HepG2 (cell line): ENCODE measurements around the gene CSF3R. TPM values are rescaled to one million over a fixed set of nuclear protein-coding genes. Genes with fewer than 3 reads are reported as not detected.

Source experiments
- ARNT2 ChIP-seq: sonication (generic); formaldehyde crosslinking; IDR thresholded peaks from 2 replicates; pipeline ENCODE4 v1.8.0; 2022; ENCODE audit warnings: mild to moderate bottlenecking, low read depth, missing genetic modification reagents, moderate library complexity
- DPF2 ChIP-seq: sonication (generic); formaldehyde crosslinking; IDR thresholded peaks from 2 replicates; pipeline ENCODE4 v1.4.0; 2020; ENCODE audit warnings: mild to moderate bottlenecking, low read depth, missing genetic modification reagents, borderline replicate concordance
- GLI4 ChIP-seq: sonication (generic); formaldehyde crosslinking; IDR thresholded peaks from 2 replicates; pipeline ENCODE4 v1.5.1; 2020; ENCODE audit warnings: missing genetic modification reagents, mild to moderate bottlenecking, moderate library complexity, borderline replicate concordance
- HMGXB4 ChIP-seq, 2 experiments: sonication (generic) in 1 of 2; formaldehyde crosslinking in 1 of 2; IDR thresholded peaks; 2 replicates each; pipeline versions ENCODE4 v1.4.0 to v1.6.1; 2018 to 2020; ENCODE audit warnings: missing genetic modification reagents in 2 of 2, borderline replicate concordance in 1 of 2, low read depth in 1 of 2, mild to moderate bottlenecking in 1 of 2, missing biosample characterization in 1 of 2
- MED8 ChIP-seq: sonication (generic); formaldehyde crosslinking; IDR thresholded peaks from 2 replicates; pipeline ENCODE4 v1.8.1; 2023; ENCODE audit warnings: mild to moderate bottlenecking, missing genetic modification reagents; ENCODE audit not compliant: insufficient replicate concordance
- MEIS1 ChIP-seq: sonication (generic); formaldehyde crosslinking; IDR thresholded peaks from 2 replicates; pipeline ENCODE4 v1.9.0; 2021; ENCODE audit warnings: mild to moderate bottlenecking, missing genetic modification reagents, moderate library complexity, borderline replicate concordance
- NRL ChIP-seq: sonication (generic); formaldehyde crosslinking; IDR thresholded peaks from 2 replicates; pipeline ENCODE4 v1.5.0; 2020; ENCODE audit warnings: missing genetic modification reagents, mild to moderate bottlenecking, moderate library complexity, borderline replicate concordance
- PHF21A ChIP-seq: sonication (generic); formaldehyde crosslinking; IDR thresholded peaks from 2 replicates; pipeline ENCODE4 v1.5.0; 2020; ENCODE audit warnings: mild to moderate bottlenecking, missing genetic modification reagents
- POLR2A ChIP-seq, 2 experiments: IDR thresholded peaks; 2 replicates each; pipeline ENCODE4 v1.6.1; 2011; ENCODE audit warnings: low read depth in 2 of 2, low read length in 2 of 2, mild to moderate bottlenecking in 1 of 2, moderate library complexity in 1 of 2; ENCODE audit not compliant: insufficient read depth in 1 of 2
- SAFB2 ChIP-seq: sonication (generic); formaldehyde crosslinking; IDR thresholded peaks from 2 replicates; pipeline ENCODE4 v1.5.1; 2020; ENCODE audit warnings: missing genetic modification reagents, low read depth, mild to moderate bottlenecking, borderline replicate concordance
- SIN3B ChIP-seq: fragments of 150-350 bp; IDR thresholded peaks from 2 replicates; pipeline ENCODE4 v1.6.1; 2014; ENCODE audit warnings: low read length
- THAP8 ChIP-seq: sonication (generic); formaldehyde crosslinking; IDR thresholded peaks from 2 replicates; pipeline ENCODE4 v1.5.1; 2020; ENCODE audit warnings: missing genetic modification reagents, mild to moderate bottlenecking, borderline replicate concordance
- ZBTB1 ChIP-seq: sonication (generic); formaldehyde crosslinking; IDR thresholded peaks from 2 replicates; pipeline ENCODE4 v1.4.0; 2020; ENCODE audit warnings: missing genetic modification reagents, borderline replicate concordance
- ZBTB44 ChIP-seq: sonication (generic); formaldehyde crosslinking; IDR thresholded peaks from 2 replicates; pipeline ENCODE4 v1.4.0; 2020; ENCODE audit warnings: missing genetic modification reagents
- ZNF260 ChIP-seq: sonication (generic); formaldehyde crosslinking; IDR thresholded peaks from 2 replicates; pipeline ENCODE4 v1.4.0; 2020; ENCODE audit warnings: missing genetic modification reagents, low read depth, mild to moderate bottlenecking, borderline replicate concordance
- ZNF282 ChIP-seq: fragments of 450-650 bp; IDR thresholded peaks from 2 replicates; pipeline ENCODE4 v1.6.1; 2018; ENCODE audit not compliant: partially characterized antibody
- ZNF569 ChIP-seq: sonication (generic); formaldehyde crosslinking; IDR thresholded peaks from 2 replicates; pipeline ENCODE4 v1.5.0; 2020; ENCODE audit warnings: mild to moderate bottlenecking, missing genetic modification reagents, moderate library complexity, borderline replicate concordance
- ZNF589 ChIP-seq: sonication (generic); formaldehyde crosslinking; conservative IDR thresholded peaks from 2 replicates; pipeline ENCODE4 v1.8.0; 2022; ENCODE audit warnings: mild to moderate bottlenecking, moderate library complexity, missing genetic modification reagents
- ZNF674 ChIP-seq: sonication (generic); formaldehyde crosslinking; IDR thresholded peaks from 2 replicates; pipeline ENCODE4 v1.5.0; 2020; ENCODE audit warnings: low read depth, mild to moderate bottlenecking, missing genetic modification reagents
- ZUFSP ChIP-seq: sonication (generic); formaldehyde crosslinking; IDR thresholded peaks from 2 replicates; pipeline ENCODE4 v1.9.0; 2021; ENCODE audit warnings: missing genetic modification reagents, mild to moderate bottlenecking, borderline replicate concordance
- polyA plus RNA-seq, 8 experiments: library from polyadenylated mRNA; depleted of rRNA in 3 of 8; stranded (reverse) in 7 of 8; unstranded in 1 of 8; fragments of >200 nt; fragmentation: Illumina TruSeq in 4 of 8; extraction: Trizol in 4 of 8; gene quantifications; 2 replicates each; pipeline versions ENCODE4 v1.2.1 to v1.2.3, GENCODE V29; 2011 to 2016; ENCODE audit warnings: low read depth in 4 of 8, missing spikeins in 1 of 8, mixed read lengths in 1 of 8; ENCODE audit not compliant: insufficient read depth in 1 of 8
- total RNA-seq, 5 experiments: library from RNA; depleted of rRNA; stranded (reverse); fragments of >200 nt; fragmentation: Illumina TruSeq; extraction: Trizol; gene quantifications; 2 replicates each; pipeline ENCODE4 v1.2.3, GENCODE V29; 2016; ENCODE audit warnings: low read depth in 1 of 5
- TF ChIP-seq, protein P1 (sequence below): IDR thresholded peaks from 2 replicates; pipeline ENCODE4 v1.6.1; 2012; ENCODE audit warnings: inconsistent platforms
- TF ChIP-seq, protein P2 (sequence below): sonication (generic); formaldehyde crosslinking; IDR thresholded peaks from 2 replicates; pipeline ENCODE4 v1.5.0; 2020; ENCODE audit warnings: missing genetic modification reagents, mild to moderate bottlenecking, borderline replicate concordance

CSF3R gene
- total and polyA plus RNA-seq, 2 of the 13 experiments (the other 11 are each of a cell fraction or from before 2014, with no cell fraction given), result 11.9 to 28.8 TPM

GRCh38 chr1:36482724-36483388 is at the start of gene CSF3R (continued):
- TF ChIP-seq HMGXB4 (CRISPR knock-in tag; IDR thresholded peaks at IDR 0.05; ENCODE audit: borderline replicate concordance in 1 of 2, low read depth in 1 of 2), result no peak; a peak in 2 of 4 replicates
- TF ChIP-seq MED8 (CRISPR knock-in tag), result peak; percentile 33
- no peak for TF ChIP-seq GLI4
- no peak for TF ChIP-seq SIN3B
- no peak for TF ChIP-seq SAFB2 (CRISPR knock-in tag)
- TF ChIP-seq MEIS1 (CRISPR knock-in tag), result no peak
- TF ChIP-seq ZNF260, result no peak
- TF ChIP-seq ARNT2, result peak; percentile 67; the same call in 1 of the 2 replicates
- TF ChIP-seq, protein P1, sequence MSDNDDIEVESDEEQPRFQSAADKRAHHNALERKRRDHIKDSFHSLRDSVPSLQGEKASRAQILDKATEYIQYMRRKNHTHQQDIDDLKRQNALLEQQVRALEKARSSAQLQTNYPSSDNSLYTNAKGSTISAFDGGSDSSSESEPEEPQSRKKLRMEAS, result peak; percentile 52; the same call in 1 of the 2 replicates
- no peak for TF ChIP-seq ZNF569
- no peak for TF ChIP-seq ZBTB1 (CRISPR knock-in tag)
- TF ChIP-seq ZBTB44 (CRISPR knock-in tag), result no peak
- no peak for TF ChIP-seq PHF21A (CRISPR knock-in tag)
- no peak for TF ChIP-seq ZNF282
- TF ChIP-seq POLR2A (IDR thresholded peaks at IDR 0.05; ENCODE audit: insufficient read depth in 1 of 2, low read depth in 2 of 2, low read length in 2 of 2), result peak in 1 of 2 experiments; percentile 35; a peak in 1 of 4 replicates
- TF ChIP-seq THAP8 (CRISPR knock-in tag), result no peak
- TF ChIP-seq ZNF589 (CRISPR knock-in tag), result no peak
- no peak for TF ChIP-seq ZUFSP (CRISPR knock-in tag)
- peak; percentile 29; the same call in 1 of the 2 replicates for TF ChIP-seq NRL (CRISPR knock-in tag)
- TF ChIP-seq DPF2 (CRISPR knock-in tag), result no peak
- TF ChIP-seq, protein P2, sequence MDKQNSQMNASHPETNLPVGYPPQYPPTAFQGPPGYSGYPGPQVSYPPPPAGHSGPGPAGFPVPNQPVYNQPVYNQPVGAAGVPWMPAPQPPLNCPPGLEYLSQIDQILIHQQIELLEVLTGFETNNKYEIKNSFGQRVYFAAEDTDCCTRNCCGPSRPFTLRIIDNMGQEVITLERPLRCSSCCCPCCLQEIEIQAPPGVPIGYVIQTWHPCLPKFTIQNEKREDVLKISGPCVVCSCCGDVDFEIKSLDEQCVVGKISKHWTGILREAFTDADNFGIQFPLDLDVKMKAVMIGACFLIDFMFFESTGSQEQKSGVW (CRISPR knock-in tag), result no peak
- no peak for TF ChIP-seq ZNF674 (CRISPR knock-in tag)
